ENCODE data around the gene ACLY.

Gene ACLY

GRCh38 chr17:41957869-41958439 lies 39.2 kb upstream of the ACLY start:
- no peaks in the 10 kb centered on the region for H3K36me3 ChIP-seq (ENCODE audit: control insufficient read depth, insufficient read depth, low read length, severe bottlenecking)
- no peak for DNase-seq (ENCODE audit: low read depth)

DNA sequence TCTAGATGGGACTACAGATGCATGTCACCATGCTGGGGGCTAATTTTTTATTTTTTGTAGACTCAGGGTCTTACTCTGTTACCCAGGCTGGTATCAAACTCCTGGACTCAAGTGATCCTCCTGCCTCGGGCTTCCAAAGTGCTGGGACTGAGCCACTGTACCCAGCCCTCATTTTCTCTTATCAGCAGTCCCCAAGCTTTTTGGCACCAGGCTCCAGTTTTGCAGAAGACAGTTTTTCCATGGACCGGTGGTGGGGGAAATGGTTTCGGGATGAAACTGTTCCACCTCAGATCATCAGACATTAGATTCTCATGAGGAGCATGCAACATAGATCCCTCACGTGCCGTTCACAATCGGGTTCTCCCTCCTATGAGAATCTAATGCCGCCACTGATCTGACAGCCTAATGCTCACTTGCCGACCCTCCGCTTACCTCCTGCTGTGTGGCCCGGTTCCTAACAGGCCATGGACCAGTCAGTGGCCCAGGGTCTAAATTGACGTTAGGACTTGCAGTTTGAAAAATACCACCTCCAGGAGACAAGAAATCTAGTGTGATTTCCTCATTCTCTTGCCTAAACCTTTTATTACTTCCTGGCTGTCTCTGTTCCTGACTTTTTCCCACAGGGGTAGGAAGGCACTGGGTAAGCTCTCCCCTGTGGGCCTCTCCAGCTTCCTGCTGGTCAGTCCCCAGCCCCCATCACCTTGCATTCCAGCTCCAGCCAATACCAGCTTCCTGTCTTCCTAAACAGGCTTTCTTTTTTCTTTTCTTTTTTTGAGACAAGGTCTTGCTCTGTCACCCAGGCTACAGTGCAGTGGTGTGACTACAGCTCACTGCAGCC lies 38.5 kb upstream of the ACLY start:
- Histone ChIP-seq H3K9me3 (ENCODE audit: control insufficient read depth, low read length) (no peaks in the 10 kb centered on the region), H3K27me3 (replicated peaks; ENCODE audit: control insufficient read depth, insufficient read depth, low read length) (peaks cover 6% of the 10 kb centered on the region), H3K4me1 (ENCODE audit: control insufficient read depth, insufficient read depth, low read length) (peaks cover 14% of the 10 kb centered on the region), H3K4me3 (ENCODE audit: low read length) (no peak overlapping the region), H3K9ac (ENCODE audit: low read length) (no peak overlapping the region), H3K36me3 (ENCODE audit: control insufficient read depth, insufficient read depth, low read length, severe bottlenecking) (no peaks in the 10 kb centered on the region)
- peak; percentile 12 for DNase-seq (ENCODE audit: low read depth)

More at GRCh38 chr17:41957869-41958439, 39.2 kb upstream of the ACLY start:
- Histone ChIP-seq H3K4me3 (ENCODE audit: low read length) (no peak overlapping the region), H3K4me1 (ENCODE audit: control insufficient read depth, insufficient read depth, low read length) (peaks cover 19% of the 10 kb centered on the region), H3K27me3 (replicated peaks; ENCODE audit: control insufficient read depth, insufficient read depth, low read length) (peaks cover 6% of the 10 kb centered on the region), H3K9me3 (ENCODE audit: control insufficient read depth, low read length) (no peaks in the 10 kb centered on the region), H3K9ac (ENCODE audit: low read length) (no peak overlapping the region)

DNA sequence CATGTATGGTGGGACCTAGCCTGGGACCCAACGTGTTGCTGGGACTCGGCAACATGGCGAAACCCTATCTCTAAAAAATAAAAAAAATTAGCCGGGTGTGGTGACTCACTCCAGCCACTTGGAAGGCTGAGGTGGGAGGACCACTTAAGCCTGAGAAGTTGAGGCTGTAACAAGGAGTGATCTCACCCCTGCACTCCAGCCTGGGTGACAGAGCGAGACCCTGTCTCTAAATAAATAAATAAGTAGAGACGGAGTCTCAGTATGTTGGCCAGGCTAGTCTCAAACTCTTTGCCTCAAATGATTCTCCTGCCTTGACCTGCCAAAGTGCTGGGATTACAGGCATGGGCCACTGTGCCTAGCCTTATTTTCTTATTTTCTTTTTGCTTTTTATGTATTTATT lies 37.8 kb upstream of the ACLY start:
- Histone ChIP-seq H3K4me1 (ENCODE audit: control insufficient read depth, insufficient read depth, low read length) (peaks cover 14% of the 10 kb centered on the region), H3K36me3 (ENCODE audit: control insufficient read depth, insufficient read depth, low read length, severe bottlenecking) (no peaks in the 10 kb centered on the region), H3K9ac (ENCODE audit: low read length) (no peak overlapping the region), H3K9me3 (ENCODE audit: control insufficient read depth, low read length) (no peaks in the 10 kb centered on the region), H3K4me3 (ENCODE audit: low read length) (no peak overlapping the region), H3K27me3 (replicated peaks; ENCODE audit: control insufficient read depth, insufficient read depth, low read length) (peaks cover under 1% of the 10 kb centered on the region)
- DNase-seq (ENCODE audit: low read depth): no peak

- Histone ChIP-seq H3K27me3 (replicated peaks; ENCODE audit: control insufficient read depth, insufficient read depth, low read length) (no peaks in the 10 kb centered on the region), H3K4me1 (ENCODE audit: control insufficient read depth, insufficient read depth, low read length) (no peaks in the 10 kb centered on the region), H3K9me3 (ENCODE audit: control insufficient read depth, low read length) (no peaks in the 10 kb centered on the region), H3K36me3 (ENCODE audit: control insufficient read depth, insufficient read depth, low read length, severe bottlenecking) (no peaks in the 10 kb centered on the region), H3K4me3 (ENCODE audit: low read length) (no peak overlapping the region), H3K9ac (ENCODE audit: low read length) (no peak overlapping the region)
- no peak for DNase-seq (ENCODE audit: low read depth)
Measured at GRCh38 chr17:41948762-41949460, 30.2 kb upstream of the ACLY start.

GRCh38 chr17:41944943-41945342 lies 26.2 kb upstream of the ACLY start:
- Histone ChIP-seq H3K4me1 (ENCODE audit: control insufficient read depth, insufficient read depth, low read length) (no peaks in the 10 kb centered on the region), H3K9ac (ENCODE audit: low read length) (no peak overlapping the region), H3K36me3 (ENCODE audit: control insufficient read depth, insufficient read depth, low read length, severe bottlenecking) (no peaks in the 10 kb centered on the region), H3K27me3 (replicated peaks; ENCODE audit: control insufficient read depth, insufficient read depth, low read length) (no peaks in the 10 kb centered on the region), H3K9me3 (ENCODE audit: control insufficient read depth, low read length) (no peaks in the 10 kb centered on the region), H3K4me3 (ENCODE audit: low read length) (no peak overlapping the region)
- no peak for DNase-seq (ENCODE audit: low read depth)

- H3K4me1 ChIP-seq (ENCODE audit: control insufficient read depth, insufficient read depth, low read length): no peaks in the 10 kb centered on the region
- H3K9me3 ChIP-seq (ENCODE audit: control insufficient read depth, low read length): no peaks in the 10 kb centered on the region
- H3K9ac ChIP-seq (ENCODE audit: low read length): no peak overlapping the region
- no peak for DNase-seq (ENCODE audit: low read depth)
- no peak overlapping the region for H3K4me3 ChIP-seq (ENCODE audit: low read length)
- H3K36me3 ChIP-seq (ENCODE audit: control insufficient read depth, insufficient read depth, low read length, severe bottlenecking): no peaks in the 10 kb centered on the region
- H3K27me3 ChIP-seq (replicated peaks; ENCODE audit: control insufficient read depth, insufficient read depth, low read length): no peaks in the 10 kb centered on the region
Measured at GRCh38 chr17:41943492-41943891, 24.7 kb upstream of the ACLY start.

- Histone ChIP-seq H3K9ac (ENCODE audit: low read length) (no peak overlapping the region), H3K9me3 (ENCODE audit: control insufficient read depth, low read length) (no peaks in the 10 kb centered on the region)
- no peak for DNase-seq (ENCODE audit: low read depth)
Measured at GRCh38 chr17:41942626-41943373, 24.0 kb upstream of the ACLY start.

GRCh38 chr17:41941168-41941567 lies 22.4 kb upstream of the ACLY start:
- no peaks in the 10 kb centered on the region for H3K9me3 ChIP-seq (ENCODE audit: control insufficient read depth, low read length)
- no peak for DNase-seq (ENCODE audit: low read depth)
- no peak overlapping the region for H3K4me3 ChIP-seq (ENCODE audit: low read length)
- no peaks in the 10 kb centered on the region for H3K36me3 ChIP-seq (ENCODE audit: control insufficient read depth, insufficient read depth, low read length, severe bottlenecking)
- H3K4me1 ChIP-seq (ENCODE audit: control insufficient read depth, insufficient read depth, low read length): no peaks in the 10 kb centered on the region
- no peaks in the 10 kb centered on the region for H3K27me3 ChIP-seq (replicated peaks; ENCODE audit: control insufficient read depth, insufficient read depth, low read length)
- no peak overlapping the region for H3K9ac ChIP-seq (ENCODE audit: low read length)

More at GRCh38 chr17:41942626-41943373, 24.0 kb upstream of the ACLY start:
- Histone ChIP-seq H3K4me3 (ENCODE audit: low read length) (no peak overlapping the region), H3K4me1 (ENCODE audit: control insufficient read depth, insufficient read depth, low read length) (no peaks in the 10 kb centered on the region), H3K27me3 (replicated peaks; ENCODE audit: control insufficient read depth, insufficient read depth, low read length) (no peaks in the 10 kb centered on the region), H3K36me3 (ENCODE audit: control insufficient read depth, insufficient read depth, low read length, severe bottlenecking) (no peaks in the 10 kb centered on the region)

GRCh38 chr17:41939693-41940090 lies 20.9 kb upstream of the ACLY start:
- no peak for DNase-seq (ENCODE audit: low read depth)
- H3K4me1 ChIP-seq (ENCODE audit: control insufficient read depth, insufficient read depth, low read length): no peaks in the 10 kb centered on the region
- H3K36me3 ChIP-seq (ENCODE audit: control insufficient read depth, insufficient read depth, low read length, severe bottlenecking): no peaks in the 10 kb centered on the region
- no peak overlapping the region for H3K4me3 ChIP-seq (ENCODE audit: low read length)
- no peaks in the 10 kb centered on the region for H3K9me3 ChIP-seq (ENCODE audit: control insufficient read depth, low read length)
- no peak overlapping the region for H3K9ac ChIP-seq (ENCODE audit: low read length)
- H3K27me3 ChIP-seq (replicated peaks; ENCODE audit: control insufficient read depth, insufficient read depth, low read length): no peaks in the 10 kb centered on the region

GRCh38 chr17:41939044-41939692 lies 20.4 kb upstream of the ACLY start:
- Histone ChIP-seq H3K4me3 (ENCODE audit: low read length) (no peak overlapping the region), H3K36me3 (ENCODE audit: control insufficient read depth, insufficient read depth, low read length, severe bottlenecking) (no peaks in the 10 kb centered on the region), H3K9me3 (ENCODE audit: control insufficient read depth, low read length) (no peaks in the 10 kb centered on the region), H3K27me3 (replicated peaks; ENCODE audit: control insufficient read depth, insufficient read depth, low read length) (no peaks in the 10 kb centered on the region), H3K4me1 (ENCODE audit: control insufficient read depth, insufficient read depth, low read length) (no peaks in the 10 kb centered on the region), H3K9ac (ENCODE audit: low read length) (no peak overlapping the region)
- DNase-seq (ENCODE audit: low read depth): no peak

All from adipocyte (in vitro differentiated cells).